Retinal pigment epithelial cell (primary cell): ENCODE data around the gene DIPK1C.

Source experiments
- DNase-seq: peaks from one replicate; pipeline ENCODE4 v3.0.0-alpha.2; 2010; ENCODE audit warnings: low read depth
- H3K4me3 ChIP-seq: 2 replicates; pipeline ENCODE4 v1.5.1; 2011; ENCODE audit warnings: mild to moderate bottlenecking, low read length, control low read depth, moderate library complexity
- CTCF ChIP-seq: conservative IDR thresholded peaks from 2 replicates; pipeline ENCODE4 v1.5.1; 2011; ENCODE audit warnings: low read depth, low read length, control low read depth, inconsistent platforms

The DIPK1C gene

GRCh38 chr18:74473976-74474640 is 17.0 kb upstream of the DIPK1C start:
- TF ChIP-seq CTCF, result no peak
- DNase-seq, result no peak
- no peak overlapping the region for H3K4me3 ChIP-seq

- no peak for TF ChIP-seq CTCF
- no peak for DNase-seq
- no peak overlapping the region for H3K4me3 ChIP-seq
Observed at GRCh38 chr18:74472312-74472711, 15.2 kb upstream of the DIPK1C start.

- DNase-seq, result no peak
- H3K4me3 ChIP-seq, result no peak overlapping the region
- no peak for TF ChIP-seq CTCF
Observed at GRCh38 chr18:74468547-74469061, 11.5 kb upstream of the DIPK1C start.

GRCh38 chr18:74465775-74466174 is 8.7 kb upstream of the DIPK1C start:
- no peak for DNase-seq
- no peak for TF ChIP-seq CTCF
- no peak overlapping the region for H3K4me3 ChIP-seq

- no peak for DNase-seq
- TF ChIP-seq CTCF, result no peak
- H3K4me3 ChIP-seq, result no peak overlapping the region
Observed at GRCh38 chr18:74463983-74464382, 6.9 kb upstream of the DIPK1C start.

GRCh38 chr18:74463254-74463653 is 6.1 kb upstream of the DIPK1C start:
- no peak for DNase-seq
- H3K4me3 ChIP-seq, result no peak overlapping the region
- no peak for TF ChIP-seq CTCF

GRCh38 chr18:74460825-74461224 is 3.7 kb upstream of the DIPK1C start:
- no peak for TF ChIP-seq CTCF
- no peak for DNase-seq
- H3K4me3 ChIP-seq, result no peak overlapping the region
